Naive thymus-derived CD4-positive, alpha-beta T cell (primary cell): ENCODE measurements around the gene DHRS11. TPM values are rescaled to one million over a fixed set of nuclear protein-coding genes. Genes with fewer than 3 reads are reported as not detected.

Experiments
- ATAC-seq: fragments of 150-1000 bp; cut with Tn5 transposase; 2 replicates; pipeline ENCODE4 v1.10.0; 2021; ENCODE audit warnings: mild to moderate bottlenecking, moderate library complexity
- CTCF ChIA-PET: fragments of 350-600 bp; sonication (Branson Sonifier 250); formaldehyde crosslinking; loops from one replicate; lab custom pipeline; 2021; ENCODE audit warnings: antibody characterized with exemption; lab: Charles Lee
- POLR2A ChIA-PET: fragments of 350-600 bp; sonication (Branson Sonifier 250); formaldehyde crosslinking; loops from one replicate; lab custom pipeline; 2021; ENCODE audit warnings: antibody characterized with exemption, inconsistent platforms; lab: Charles Lee
- DNase-seq, 9 donors: peaks; one replicate each; pipeline versions ENCODE4 v3.0.0 to v3.0.0-alpha.2; 2020 to 2022; ENCODE audit warnings: mixed read lengths in 1 of 9
- H3K27ac ChIP-seq: one replicate; pipeline ENCODE4 v1.7.0; 2013; ENCODE audit warnings: mild to moderate bottlenecking, low read depth, low read length, moderate library complexity
- H3K27me3 ChIP-seq, 2 donors: one replicate each; pipeline ENCODE4 v1.7.0; 2013; ENCODE audit warnings: low read length in 2 of 2, mild to moderate bottlenecking in 2 of 2, moderate library complexity in 2 of 2; ENCODE audit not compliant: control insufficient read depth in 2 of 2, insufficient read depth in 2 of 2
- H3K36me3 ChIP-seq, 3 experiments: 1 replicate in 2 of 3; 2 replicates in 1 of 3; pipeline ENCODE4 v1.7.0; 2013; ENCODE audit warnings: low read length in 3 of 3, mild to moderate bottlenecking in 3 of 3, moderate library complexity in 1 of 3; ENCODE audit not compliant: insufficient read depth in 3 of 3, control insufficient read depth in 2 of 3
- H3K4me1 ChIP-seq, 2 donors: one replicate each; pipeline ENCODE4 v1.7.0; 2013; ENCODE audit warnings: low read length in 2 of 2, mild to moderate bottlenecking in 2 of 2, moderate library complexity in 1 of 2; ENCODE audit not compliant: control insufficient read depth in 2 of 2, insufficient read depth in 2 of 2
- H3K4me3 ChIP-seq: 2 replicates; pipeline ENCODE4 v1.7.0; 2013; ENCODE audit warnings: mild to moderate bottlenecking, low read length
- H3K9me3 ChIP-seq, 3 experiments: 1 replicate in 2 of 3; 2 replicates in 1 of 3; pipeline ENCODE4 v1.7.0; 2013; ENCODE audit warnings: low read length in 3 of 3; ENCODE audit not compliant: control insufficient read depth in 2 of 3
- H3K27ac Mint-ChIP-seq, 9 donors: one replicate each; pipeline ENCODE4 v1.8.0; 2020 to 2022; ENCODE audit warnings: mixed read lengths in 9 of 9, mild to moderate bottlenecking in 8 of 9, moderate library complexity in 5 of 9, inconsistent platforms in 2 of 9
- H3K27me3 Mint-ChIP-seq, 5 donors: one replicate each; pipeline ENCODE4 v1.8.0; 2021 to 2022; ENCODE audit warnings: mixed read lengths in 5 of 5, mild to moderate bottlenecking in 1 of 5
- H3K36me3 Mint-ChIP-seq, 5 donors: one replicate each; pipeline ENCODE4 v1.8.0; 2020 to 2022; ENCODE audit warnings: mixed read lengths in 5 of 5, mild to moderate bottlenecking in 3 of 5, inconsistent platforms in 1 of 5
- H3K4me1 Mint-ChIP-seq, 7 donors: one replicate each; pipeline ENCODE4 v1.8.0; 2020 to 2022; ENCODE audit warnings: mixed read lengths in 7 of 7, mild to moderate bottlenecking in 3 of 7, inconsistent platforms in 1 of 7
- H3K4me3 Mint-ChIP-seq, 10 donors: one replicate each; pipeline ENCODE4 v1.8.0; 2020 to 2022; ENCODE audit warnings: mild to moderate bottlenecking in 10 of 10, mixed read lengths in 10 of 10, moderate library complexity in 6 of 10, inconsistent platforms in 2 of 10
- H3K9me3 Mint-ChIP-seq, 11 donors: one replicate each; pipeline ENCODE4 v1.8.0; 2020 to 2022; ENCODE audit warnings: mixed read lengths in 11 of 11, mild to moderate bottlenecking in 4 of 11, inconsistent platforms in 1 of 11, moderate library complexity in 1 of 11
- intact Hi-C, 2 donors: fragments of 100-400 bp; cut with micrococcal nuclease; formaldehyde crosslinking; loops; one replicate each; pipeline ENCODE4 v1.15.1; 2023
- polyA plus RNA-seq, 2 donors: library from polyadenylated mRNA; unstranded; fragments of 300-500 nt; fragmentation: Illumina TruSeq; gene quantifications; one replicate each; pipeline ENCODE4 v1.2.3, GENCODE V29; 2021
- total RNA-seq, 6 experiments: library from RNA in 5 of 6; stranded (reverse) in 5 of 6; gene quantifications; 1 replicate in 5 of 6; 2 replicates in 1 of 6; pipeline ENCODE4 v1.2.3 and lab custom pipeline; 2021 to 2026

The DHRS11 gene
- total and polyA plus RNA-seq, 7 experiments from 2014 or later = 1.6 to 10.9 (median 5.3) TPM

- intact Hi-C loops = no loop called here
- ATAC-seq (no peak), DNase-seq (no peak)
- H3K4me3 Mint-ChIP-seq = peak overlapping the region in 8 of 10 donors; percentile 8 to 94 (median 84)
- peaks cover 4 to 17% of the 10 kb centered on the region in 2 donors for H3K27me3 ChIP-seq
- H3K36me3 ChIP-seq = no peaks in the 10 kb centered on the region
- H3K36me3 Mint-ChIP-seq = peaks cover 0 to 7% (median 4%) of the 10 kb centered on the region in 5 donors
- peaks cover 0 to 8% of the 10 kb centered on the region in 2 donors for H3K4me1 ChIP-seq
- ChIA-PET POLR2A (no interaction called here), CTCF (no interaction called here)
- H3K4me1 Mint-ChIP-seq = peaks cover 11 to 18% (median 13%) of the 10 kb centered on the region in 7 donors
- peak overlapping the region in 1 of 9 donors; percentile 28 for H3K27ac Mint-ChIP-seq
- H3K9me3 Mint-ChIP-seq = peaks cover 0 to 3% (median 0%) of the 10 kb centered on the region in 11 donors
- peaks cover 67 to 84% (median 75%) of the 10 kb centered on the region in 5 donors for H3K27me3 Mint-ChIP-seq
- no peaks in the 10 kb centered on the region for H3K9me3 ChIP-seq
- H3K4me3 ChIP-seq = no peak overlapping the region
- no peak overlapping the region for H3K27ac ChIP-seq
These were observed 51.5 kb downstream of the DHRS11 start for GRCh38 chr17:36643086-36643685.

- no peak overlapping the region for H3K4me3 Mint-ChIP-seq
- DNase-seq (no peak), ATAC-seq (no peak)
- ChIA-PET CTCF (no interaction called here), POLR2A (no interaction called here)
- H3K27ac ChIP-seq = no peak overlapping the region
- H3K4me3 ChIP-seq = no peak overlapping the region
- H3K27me3 Mint-ChIP-seq = peaks cover 57 to 80% (median 62%) of the 10 kb centered on the region in 5 donors
- H3K4me1 Mint-ChIP-seq = peaks cover 11 to 18% (median 13%) of the 10 kb centered on the region in 7 donors
- peaks cover 0 to 8% of the 10 kb centered on the region in 2 donors for H3K4me1 ChIP-seq
- peaks cover 0 to 4% (median 3%) of the 10 kb centered on the region in 5 donors for H3K36me3 Mint-ChIP-seq
- no peaks in the 10 kb centered on the region for H3K36me3 ChIP-seq
- H3K9me3 ChIP-seq = no peaks in the 10 kb centered on the region
- no peak overlapping the region for H3K27ac Mint-ChIP-seq
- peaks cover 0 to 2% (median 0%) of the 10 kb centered on the region in 11 donors for H3K9me3 Mint-ChIP-seq
- intact Hi-C loops = no loop called here
- H3K27me3 ChIP-seq = peaks cover 4 to 14% of the 10 kb centered on the region in 2 donors
These were observed 53.7 kb downstream of the DHRS11 start for GRCh38 chr17:36645422-36645821.

- H3K27me3 Mint-ChIP-seq = peaks cover 38 to 67% (median 49%) of the 10 kb centered on the region in 5 donors
- no peaks in the 10 kb centered on the region for H3K9me3 Mint-ChIP-seq
- intact Hi-C loops = no loop called here
- no peak overlapping the region for H3K4me3 ChIP-seq
- H3K4me1 Mint-ChIP-seq = peaks cover 4 to 8% (median 5%) of the 10 kb centered on the region in 7 donors
- H3K27me3 ChIP-seq = peaks cover 0 to 2% of the 10 kb centered on the region in 2 donors
- DNase-seq = no peak
- no peak for ATAC-seq
- H3K36me3 Mint-ChIP-seq = peaks cover 0 to 4% (median 3%) of the 10 kb centered on the region in 5 donors
- H3K36me3 ChIP-seq = no peaks in the 10 kb centered on the region
- POLR2A ChIA-PET = interaction anchor here (0.6 kb wide), 1 partner anchor 386 kb away, joined by 9 read pairs; no protein-coding TSS in a partner anchor
- no peak overlapping the region for H3K27ac ChIP-seq
- H3K4me3 Mint-ChIP-seq = no peak overlapping the region
- CTCF ChIA-PET = no interaction called here
- H3K9me3 ChIP-seq = no peaks in the 10 kb centered on the region
- H3K27ac Mint-ChIP-seq = no peak overlapping the region
- H3K4me1 ChIP-seq = peaks cover 0 to 2% of the 10 kb centered on the region in 2 donors
These were observed 56.0 kb downstream of the DHRS11 start for GRCh38 chr17:36647636-36648035.

- H3K4me3 ChIP-seq = no peak overlapping the region
- H3K9me3 Mint-ChIP-seq = no peaks in the 10 kb centered on the region
- no peaks in the 10 kb centered on the region for H3K4me1 ChIP-seq
- DNase-seq (no peak), ATAC-seq (no peak)
- H3K36me3 Mint-ChIP-seq = peaks cover 0 to 3% (median 0%) of the 10 kb centered on the region in 5 donors
- ChIA-PET CTCF (no interaction called here), POLR2A (no interaction called here)
- no peaks in the 10 kb centered on the region for H3K36me3 ChIP-seq
- H3K27me3 Mint-ChIP-seq = peaks cover 23 to 56% (median 39%) of the 10 kb centered on the region in 5 donors
- H3K27ac ChIP-seq = no peak overlapping the region
- H3K4me3 Mint-ChIP-seq = no peak overlapping the region
- intact Hi-C loops = no loop called here
- peaks cover 0 to under 1% (median 0%) of the 10 kb centered on the region in 7 donors for H3K4me1 Mint-ChIP-seq
- H3K27ac Mint-ChIP-seq = no peak overlapping the region
- H3K9me3 ChIP-seq = no peaks in the 10 kb centered on the region
- H3K27me3 ChIP-seq = no peaks in the 10 kb centered on the region
These were observed 58.6 kb downstream of the DHRS11 start for GRCh38 chr17:36650096-36650775.

Other genes starting within 250 kb of the DHRS11 start
- gene TBC1D3H, start 203.4 kb upstream of the DHRS11 start, total RNA-seq = not detected
- not detected for gene TBC1D3H, start 203.4 kb upstream of the DHRS11 start, polyA plus RNA-seq
- 10 to 100 TPM; 38.4 to 59.9 (median 57.4) TPM for gene ZNHIT3, start 105.2 kb upstream of the DHRS11 start, total RNA-seq
- 100 to 1,000 TPM in 1 of 2 donors, 10 to 100 TPM in 1; 99.1 to 118 TPM for gene ZNHIT3, start 105.2 kb upstream of the DHRS11 start, polyA plus RNA-seq
- gene MYO19, start 57.0 kb upstream of the DHRS11 start, total RNA-seq = 100 to 1,000 TPM in 1 of 5 experiments, 10 to 100 TPM in 4; 65.2 to 114 (median 76.9) TPM
- 1 to 10 TPM; 4.9 to 5.7 TPM for gene MYO19, start 57.0 kb upstream of the DHRS11 start, polyA plus RNA-seq
- 10 to 100 TPM in 1 of 5 experiments, 1 to 10 TPM in 4; 4.2 to 15.6 (median 5.4) TPM for gene PIGW, start 56.9 kb upstream of the DHRS11 start, total RNA-seq
- gene PIGW, start 56.9 kb upstream of the DHRS11 start, polyA plus RNA-seq = 10 to 100 TPM; 10.9 TPM
- gene GGNBP2, start 47.0 kb upstream of the DHRS11 start, total RNA-seq = 100 to 1,000 TPM in 4 of 5 experiments, 10 to 100 TPM in 1; 99.7 to 173 (median 145) TPM
- 10 to 100 TPM; 60.4 to 65.1 TPM for gene GGNBP2, start 47.0 kb upstream of the DHRS11 start, polyA plus RNA-seq
- 10 to 100 TPM in 3 of 5 experiments, 1 to 10 TPM in 2; 3.8 to 15.6 (median 13.3) TPM for gene MRM1, start 9.7 kb downstream of the DHRS11 start, total RNA-seq
- gene MRM1, start 9.7 kb downstream of the DHRS11 start, polyA plus RNA-seq = 1 to 10 TPM; 3.1 to 9.3 TPM